ENCODE measurements around the gene ANKRD34C. TPM values are rescaled to one million over a fixed set of nuclear protein-coding genes. Genes with fewer than 3 reads are reported as not detected.

The ANKRD34C gene
- total RNA-seq, 1 experiment from 2014 or later, result not detected

DNA sequence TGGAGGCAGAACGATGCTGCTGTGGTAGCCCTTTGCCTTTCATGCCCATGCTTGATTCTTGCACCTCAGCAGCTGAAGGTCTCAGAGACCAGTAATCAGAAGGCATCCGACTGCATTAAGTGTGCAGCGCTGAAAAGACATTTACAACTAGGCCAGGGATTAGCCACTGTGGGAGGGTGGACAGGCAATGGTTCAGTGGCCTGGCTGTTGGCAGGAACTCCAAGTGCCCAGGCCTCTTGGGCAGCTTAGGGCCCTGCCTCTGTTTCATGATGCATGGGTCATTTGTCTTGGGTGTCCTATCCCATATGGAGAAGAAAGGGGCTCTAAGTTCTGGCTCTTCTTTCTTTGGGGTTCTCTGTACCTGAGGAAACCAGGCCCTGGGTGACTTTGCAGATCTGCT lies 39.8 kb downstream of the ANKRD34C start:
- Mint-ChIP-seq H3K4me3 (no peak overlapping the region), H3K27ac (no peak overlapping the region), H3K27me3 (ENCODE audit: low read depth) (no peaks in the 10 kb centered on the region), H3K4me1 (no peaks in the 10 kb centered on the region), H3K9me3 (peaks cover 22% of the 10 kb centered on the region), H3K36me3 (peaks cover 57% of the 10 kb centered on the region)
- CTCF ChIA-PET, result no interaction called here
- TF ChIP-seq ZNF416 (CRISPR knock-in tag; IDR thresholded peaks at IDR 0.05) (no peak), NR2C2 (CRISPR knock-in tag; IDR thresholded peaks at IDR 0.05) (no peak), GABPB1 (CRISPR knock-in tag; IDR thresholded peaks at IDR 0.05) (no peak), NFYB (CRISPR knock-in tag; conservative IDR thresholded peaks at IDR 0.05; ENCODE audit: low read depth) (no peak)
- DNase-seq (ENCODE audit: low spot score), result no peak
- POLR2A ChIA-PET, result no interaction called here
- no peak for ATAC-seq

- Mint-ChIP-seq H3K9me3 (peaks cover 17% of the 10 kb centered on the region), H3K27ac (no peak overlapping the region), H3K36me3 (peaks cover 51% of the 10 kb centered on the region), H3K4me1 (no peaks in the 10 kb centered on the region), H3K4me3 (no peak overlapping the region), H3K27me3 (ENCODE audit: low read depth) (no peaks in the 10 kb centered on the region)
- no peak for TF ChIP-seq ETV6 (CRISPR knock-in tag; IDR thresholded peaks at IDR 0.05)
- TF ChIP-seq, protein P1, sequence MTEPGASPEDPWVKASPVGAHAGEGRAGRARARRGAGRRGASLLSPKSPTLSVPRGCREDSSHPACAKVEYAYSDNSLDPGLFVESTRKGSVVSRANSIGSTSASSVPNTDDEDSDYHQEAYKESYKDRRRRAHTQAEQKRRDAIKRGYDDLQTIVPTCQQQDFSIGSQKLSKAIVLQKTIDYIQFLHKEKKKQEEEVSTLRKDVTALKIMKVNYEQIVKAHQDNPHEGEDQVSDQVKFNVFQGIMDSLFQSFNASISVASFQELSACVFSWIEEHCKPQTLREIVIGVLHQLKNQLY (CRISPR knock-in tag; IDR thresholded peaks at IDR 0.05), result no peak
- TF ChIP-seq ZNF671 (CRISPR knock-in tag; IDR thresholded peaks at IDR 0.05), result no peak
- TF ChIP-seq, protein P2, sequence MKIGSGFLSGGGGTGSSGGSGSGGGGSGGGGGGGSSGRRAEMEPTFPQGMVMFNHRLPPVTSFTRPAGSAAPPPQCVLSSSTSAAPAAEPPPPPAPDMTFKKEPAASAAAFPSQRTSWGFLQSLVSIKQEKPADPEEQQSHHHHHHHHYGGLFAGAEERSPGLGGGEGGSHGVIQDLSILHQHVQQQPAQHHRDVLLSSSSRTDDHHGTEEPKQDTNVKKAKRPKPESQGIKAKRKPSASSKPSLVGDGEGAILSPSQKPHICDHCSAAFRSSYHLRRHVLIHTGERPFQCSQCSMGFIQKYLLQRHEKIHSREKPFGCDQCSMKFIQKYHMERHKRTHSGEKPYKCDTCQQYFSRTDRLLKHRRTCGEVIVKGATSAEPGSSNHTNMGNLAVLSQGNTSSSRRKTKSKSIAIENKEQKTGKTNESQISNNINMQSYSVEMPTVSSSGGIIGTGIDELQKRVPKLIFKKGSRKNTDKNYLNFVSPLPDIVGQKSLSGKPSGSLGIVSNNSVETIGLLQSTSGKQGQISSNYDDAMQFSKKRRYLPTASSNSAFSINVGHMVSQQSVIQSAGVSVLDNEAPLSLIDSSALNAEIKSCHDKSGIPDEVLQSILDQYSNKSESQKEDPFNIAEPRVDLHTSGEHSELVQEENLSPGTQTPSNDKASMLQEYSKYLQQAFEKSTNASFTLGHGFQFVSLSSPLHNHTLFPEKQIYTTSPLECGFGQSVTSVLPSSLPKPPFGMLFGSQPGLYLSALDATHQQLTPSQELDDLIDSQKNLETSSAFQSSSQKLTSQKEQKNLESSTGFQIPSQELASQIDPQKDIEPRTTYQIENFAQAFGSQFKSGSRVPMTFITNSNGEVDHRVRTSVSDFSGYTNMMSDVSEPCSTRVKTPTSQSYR (CRISPR knock-in tag; IDR thresholded peaks at IDR 0.05), result no peak
- TF ChIP-seq, protein P3, sequence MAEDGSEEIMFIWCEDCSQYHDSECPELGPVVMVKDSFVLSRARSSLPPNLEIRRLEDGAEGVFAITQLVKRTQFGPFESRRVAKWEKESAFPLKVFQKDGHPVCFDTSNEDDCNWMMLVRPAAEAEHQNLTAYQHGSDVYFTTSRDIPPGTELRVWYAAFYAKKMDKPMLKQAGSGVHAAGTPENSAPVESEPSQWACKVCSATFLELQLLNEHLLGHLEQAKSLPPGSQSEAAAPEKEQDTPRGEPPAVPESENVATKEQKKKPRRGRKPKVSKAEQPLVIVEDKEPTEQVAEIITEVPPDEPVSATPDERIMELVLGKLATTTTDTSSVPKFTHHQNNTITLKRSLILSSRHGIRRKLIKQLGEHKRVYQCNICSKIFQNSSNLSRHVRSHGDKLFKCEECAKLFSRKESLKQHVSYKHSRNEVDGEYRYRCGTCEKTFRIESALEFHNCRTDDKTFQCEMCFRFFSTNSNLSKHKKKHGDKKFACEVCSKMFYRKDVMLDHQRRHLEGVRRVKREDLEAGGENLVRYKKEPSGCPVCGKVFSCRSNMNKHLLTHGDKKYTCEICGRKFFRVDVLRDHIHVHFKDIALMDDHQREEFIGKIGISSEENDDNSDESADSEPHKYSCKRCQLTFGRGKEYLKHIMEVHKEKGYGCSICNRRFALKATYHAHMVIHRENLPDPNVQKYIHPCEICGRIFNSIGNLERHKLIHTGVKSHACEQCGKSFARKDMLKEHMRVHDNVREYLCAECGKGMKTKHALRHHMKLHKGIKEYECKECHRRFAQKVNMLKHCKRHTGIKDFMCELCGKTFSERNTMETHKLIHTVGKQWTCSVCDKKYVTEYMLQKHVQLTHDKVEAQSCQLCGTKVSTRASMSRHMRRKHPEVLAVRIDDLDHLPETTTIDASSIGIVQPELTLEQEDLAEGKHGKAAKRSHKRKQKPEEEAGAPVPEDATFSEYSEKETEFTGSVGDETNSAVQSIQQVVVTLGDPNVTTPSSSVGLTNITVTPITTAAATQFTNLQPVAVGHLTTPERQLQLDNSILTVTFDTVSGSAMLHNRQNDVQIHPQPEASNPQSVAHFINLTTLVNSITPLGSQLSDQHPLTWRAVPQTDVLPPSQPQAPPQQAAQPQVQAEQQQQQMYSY (CRISPR knock-in tag; IDR thresholded peaks at IDR 0.05), result no peak
- TF ChIP-seq, protein P4, sequence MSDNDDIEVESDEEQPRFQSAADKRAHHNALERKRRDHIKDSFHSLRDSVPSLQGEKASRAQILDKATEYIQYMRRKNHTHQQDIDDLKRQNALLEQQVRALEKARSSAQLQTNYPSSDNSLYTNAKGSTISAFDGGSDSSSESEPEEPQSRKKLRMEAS (CRISPR knock-in tag; IDR thresholded peaks at IDR 0.05), result no peak
- TF ChIP-seq ZSCAN18 (CRISPR knock-in tag; IDR thresholded peaks at IDR 0.05), result no peak
- no peak for TF ChIP-seq KAT7 (CRISPR knock-in tag; IDR thresholded peaks at IDR 0.05; ENCODE audit: borderline replicate concordance)
- no peak for TF ChIP-seq NFATC4 (CRISPR knock-in tag; IDR thresholded peaks at IDR 0.05)
- TF ChIP-seq ZNF396 (CRISPR knock-in tag; IDR thresholded peaks at IDR 0.05; ENCODE audit: borderline replicate concordance), result no peak
- TF ChIP-seq, protein P5, sequence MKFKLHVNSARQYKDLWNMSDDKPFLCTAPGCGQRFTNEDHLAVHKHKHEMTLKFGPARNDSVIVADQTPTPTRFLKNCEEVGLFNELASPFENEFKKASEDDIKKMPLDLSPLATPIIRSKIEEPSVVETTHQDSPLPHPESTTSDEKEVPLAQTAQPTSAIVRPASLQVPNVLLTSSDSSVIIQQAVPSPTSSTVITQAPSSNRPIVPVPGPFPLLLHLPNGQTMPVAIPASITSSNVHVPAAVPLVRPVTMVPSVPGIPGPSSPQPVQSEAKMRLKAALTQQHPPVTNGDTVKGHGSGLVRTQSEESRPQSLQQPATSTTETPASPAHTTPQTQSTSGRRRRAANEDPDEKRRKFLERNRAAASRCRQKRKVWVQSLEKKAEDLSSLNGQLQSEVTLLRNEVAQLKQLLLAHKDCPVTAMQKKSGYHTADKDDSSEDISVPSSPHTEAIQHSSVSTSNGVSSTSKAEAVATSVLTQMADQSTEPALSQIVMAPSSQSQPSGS (CRISPR knock-in tag; IDR thresholded peaks at IDR 0.05; ENCODE audit: borderline replicate concordance, low read depth), result no peak
- no peak for TF ChIP-seq SMAD4 (CRISPR knock-in tag; IDR thresholded peaks at IDR 0.05)
- TF ChIP-seq, protein P6, sequence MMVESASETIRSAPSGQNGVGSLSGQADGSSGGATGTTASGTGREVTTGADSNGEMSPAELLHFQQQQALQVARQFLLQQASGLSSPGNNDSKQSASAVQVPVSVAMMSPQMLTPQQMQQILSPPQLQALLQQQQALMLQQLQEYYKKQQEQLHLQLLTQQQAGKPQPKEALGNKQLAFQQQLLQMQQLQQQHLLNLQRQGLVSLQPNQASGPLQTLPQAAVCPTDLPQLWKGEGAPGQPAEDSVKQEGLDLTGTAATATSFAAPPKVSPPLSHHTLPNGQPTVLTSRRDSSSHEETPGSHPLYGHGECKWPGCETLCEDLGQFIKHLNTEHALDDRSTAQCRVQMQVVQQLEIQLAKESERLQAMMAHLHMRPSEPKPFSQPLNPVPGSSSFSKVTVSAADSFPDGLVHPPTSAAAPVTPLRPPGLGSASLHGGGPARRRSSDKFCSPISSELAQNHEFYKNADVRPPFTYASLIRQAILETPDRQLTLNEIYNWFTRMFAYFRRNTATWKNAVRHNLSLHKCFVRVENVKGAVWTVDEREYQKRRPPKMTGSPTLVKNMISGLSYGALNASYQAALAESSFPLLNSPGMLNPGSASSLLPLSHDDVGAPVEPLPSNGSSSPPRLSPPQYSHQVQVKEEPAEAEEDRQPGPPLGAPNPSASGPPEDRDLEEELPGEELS (CRISPR knock-in tag; IDR thresholded peaks at IDR 0.05), result no peak
- no peak for TF ChIP-seq NFYB (CRISPR knock-in tag; conservative IDR thresholded peaks at IDR 0.05; ENCODE audit: low read depth)
- TF ChIP-seq PREB (CRISPR knock-in tag; IDR thresholded peaks at IDR 0.05; ENCODE audit: borderline replicate concordance), result no peak
- ChIA-PET CTCF (no interaction called here), POLR2A (no interaction called here)
- DNase-seq (ENCODE audit: low spot score) (no peak), ATAC-seq (no peak)
Observed at GRCh38 chr15:79322945-79323344, 40.4 kb downstream of the ANKRD34C start.

All from WTC11 (cell line).